ENCODE results near the gene XPO5. TPM values are rescaled to one million over a fixed set of nuclear protein-coding genes. Genes with fewer than 3 reads are reported as not detected.
"Not testable (repeated sequence)": the region's sequence is repeated elsewhere in the genome, so short reads cannot be mapped to it uniquely, and the experiment has no call there.

XPO5 gene
- total RNA-seq, 1 donor from 2014 or later: 36.5 TPM

DNA sequence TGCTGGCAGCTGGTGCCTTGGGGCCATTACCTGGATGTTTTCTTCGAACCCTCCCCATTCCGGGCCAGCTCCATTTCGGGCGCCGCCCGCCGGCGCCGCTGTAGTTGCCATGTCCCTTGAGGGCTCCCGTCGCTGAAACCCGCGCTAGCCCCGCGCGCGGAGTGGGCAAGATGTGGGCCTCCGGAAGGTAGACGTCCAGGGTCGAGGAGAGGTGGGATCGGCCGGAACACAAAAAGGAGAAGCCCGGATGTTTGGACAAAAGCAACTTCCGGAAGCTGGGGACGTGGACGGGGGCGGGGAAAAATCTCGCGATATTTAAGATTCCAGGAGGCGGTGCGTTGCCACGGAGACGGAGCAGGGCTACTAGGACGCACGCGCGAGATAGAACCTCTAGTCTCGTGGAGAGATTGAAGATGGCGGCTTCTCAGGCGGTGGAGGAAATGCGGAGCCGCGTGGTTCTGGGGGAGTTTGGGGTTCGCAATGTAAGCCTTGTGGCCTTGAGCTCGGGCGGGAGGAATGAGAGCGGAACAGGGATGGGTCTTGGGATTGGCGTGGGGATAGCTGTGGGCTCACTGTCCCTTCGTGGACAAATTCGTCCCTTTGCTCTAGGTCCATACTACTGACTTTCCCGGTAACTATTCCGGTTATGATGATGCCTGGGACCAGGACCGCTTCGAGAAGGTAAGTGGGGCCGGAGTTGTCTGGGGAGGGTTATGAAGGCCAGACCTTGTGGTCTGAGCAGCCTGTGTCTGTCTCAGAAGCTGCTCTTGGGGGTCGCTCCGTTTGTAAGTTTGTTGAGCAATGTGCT lies 58.9 kb downstream of the XPO5 start, which contains the start of the genes POLR1C and YIPF3:
POLR1C (plus strand) TSS at position 393 of the 808 bp plus-strand sequence; CDS start at position 414, 21 bp downstream.
YIPF3 (minus strand) TSS at position 230 of the 808 bp plus-strand sequence; CDS start at position 111, 119 bp downstream.
- peak; percentile 93 for ATAC-seq

GRCh38 chr6:43516367-43516696 lies 59.5 kb downstream of the XPO5 start:
- peak; percentile 7 for ATAC-seq

- ATAC-seq: no peak
These were observed 60.0 kb downstream of the XPO5 start for GRCh38 chr6:43515808-43516207.

GRCh38 chr6:43511824-43512415 lies 63.9 kb downstream of the XPO5 start:
- ATAC-seq: no peak

DNA sequence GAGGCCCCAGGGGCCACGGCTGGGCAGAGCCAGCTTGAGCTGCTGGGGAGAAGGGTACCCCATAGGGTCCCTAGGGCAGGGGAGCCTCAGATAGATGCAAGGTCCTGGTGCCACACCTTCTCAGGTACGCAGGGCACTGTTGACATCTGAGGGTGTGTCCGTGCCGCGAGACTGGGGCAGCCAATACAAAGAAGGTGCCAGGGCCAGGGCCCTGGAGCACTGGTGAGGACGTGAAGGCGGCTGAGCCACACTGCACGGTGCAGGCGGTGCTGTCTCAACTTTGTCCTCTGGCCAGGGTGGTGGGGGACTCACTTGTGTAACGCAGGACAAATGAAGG lies 65.0 kb downstream of the XPO5 start:
- ATAC-seq: peak; percentile 45

DNA sequence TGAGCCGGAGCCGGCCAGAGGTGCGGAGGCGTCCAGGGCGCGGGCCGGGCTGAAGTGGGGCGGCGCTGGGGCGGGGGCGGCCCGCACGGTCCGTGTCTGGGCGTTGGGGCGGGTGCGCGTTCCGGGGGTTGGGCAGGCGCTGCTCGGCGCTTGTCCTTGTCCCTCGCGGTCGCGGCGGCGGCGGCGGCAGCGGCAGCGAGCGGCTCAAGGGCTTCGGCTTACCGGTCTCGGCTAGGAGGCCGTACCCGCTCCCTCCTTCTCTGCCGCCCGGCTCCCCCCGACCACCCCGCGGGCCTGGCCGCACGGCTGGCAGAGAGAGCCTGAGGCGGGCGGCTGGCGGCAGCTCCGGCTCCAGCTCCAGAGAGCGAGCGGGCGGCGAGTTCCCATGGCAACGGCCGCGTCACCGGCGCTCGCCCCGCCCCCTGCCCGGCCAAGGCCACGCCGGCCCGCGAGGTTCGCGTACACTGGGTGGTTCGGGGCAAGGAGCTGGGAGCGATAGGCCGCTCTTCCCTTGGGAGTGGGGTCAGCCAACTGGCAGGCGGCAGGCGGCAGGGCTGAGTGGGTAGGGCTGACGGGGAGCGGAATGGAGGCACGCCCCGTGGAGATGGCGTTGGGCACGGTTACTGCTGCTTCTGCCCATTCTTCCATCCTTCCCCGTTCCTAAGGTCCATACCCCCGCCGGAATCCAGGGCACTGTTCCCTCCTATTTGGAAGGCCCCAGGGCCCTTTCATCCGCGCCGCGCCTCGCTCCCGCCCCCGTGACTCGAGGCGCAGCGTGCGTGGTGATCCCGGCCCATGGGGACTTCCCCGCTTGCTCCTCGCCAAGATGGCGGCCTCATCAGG lies 65.6 kb downstream of the XPO5 start, which contains the start of gene LRRC73:
LRRC73 (minus strand) TSS at position 363 of the 843 bp plus-strand sequence. CDS start 561 bp downstream, outside the sequence.
- ATAC-seq: peak; percentile 77

DNA sequence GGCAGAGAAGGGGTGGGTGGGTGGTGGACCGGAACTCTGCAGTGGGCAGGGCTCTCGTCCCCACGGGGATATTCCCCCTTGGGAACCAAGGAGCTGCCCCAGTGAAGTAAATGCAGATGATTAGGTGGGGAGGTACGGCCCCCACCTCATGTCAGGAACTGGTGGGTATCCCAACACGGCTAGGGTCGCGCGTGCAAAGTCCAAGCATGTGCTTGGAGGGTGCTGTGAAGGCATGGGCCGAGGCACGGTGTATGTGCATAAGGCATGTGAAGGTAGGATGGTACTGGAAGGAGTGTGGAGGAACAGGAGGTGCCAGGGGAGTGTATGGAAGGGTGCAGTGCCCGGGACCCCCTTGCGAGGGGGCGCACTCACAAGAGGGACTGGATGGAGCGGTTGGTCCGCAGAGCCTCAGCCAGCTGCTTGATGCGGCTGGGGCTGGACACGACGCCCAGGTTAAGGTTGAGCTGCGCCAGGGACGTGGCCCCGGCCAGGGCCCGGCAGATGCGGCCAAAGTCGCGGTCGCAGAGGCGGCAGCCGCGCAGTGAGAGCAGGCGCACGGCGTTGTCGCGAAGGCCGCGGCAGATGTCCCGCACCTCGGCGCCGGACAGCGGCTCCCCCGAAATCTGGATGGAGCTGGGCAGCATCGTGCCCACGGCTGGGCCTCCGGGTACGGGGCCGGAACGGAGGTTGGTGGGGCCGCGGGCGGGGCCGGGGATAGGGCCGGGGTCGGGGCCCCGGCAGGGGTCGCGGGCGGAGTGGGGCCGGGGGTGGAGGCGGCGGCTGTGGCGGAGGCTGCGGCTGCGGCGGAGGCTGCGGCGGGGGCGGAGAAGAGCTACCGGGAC lies 66.5 kb downstream of the XPO5 start:
- peak; percentile 4 for ATAC-seq

DNA sequence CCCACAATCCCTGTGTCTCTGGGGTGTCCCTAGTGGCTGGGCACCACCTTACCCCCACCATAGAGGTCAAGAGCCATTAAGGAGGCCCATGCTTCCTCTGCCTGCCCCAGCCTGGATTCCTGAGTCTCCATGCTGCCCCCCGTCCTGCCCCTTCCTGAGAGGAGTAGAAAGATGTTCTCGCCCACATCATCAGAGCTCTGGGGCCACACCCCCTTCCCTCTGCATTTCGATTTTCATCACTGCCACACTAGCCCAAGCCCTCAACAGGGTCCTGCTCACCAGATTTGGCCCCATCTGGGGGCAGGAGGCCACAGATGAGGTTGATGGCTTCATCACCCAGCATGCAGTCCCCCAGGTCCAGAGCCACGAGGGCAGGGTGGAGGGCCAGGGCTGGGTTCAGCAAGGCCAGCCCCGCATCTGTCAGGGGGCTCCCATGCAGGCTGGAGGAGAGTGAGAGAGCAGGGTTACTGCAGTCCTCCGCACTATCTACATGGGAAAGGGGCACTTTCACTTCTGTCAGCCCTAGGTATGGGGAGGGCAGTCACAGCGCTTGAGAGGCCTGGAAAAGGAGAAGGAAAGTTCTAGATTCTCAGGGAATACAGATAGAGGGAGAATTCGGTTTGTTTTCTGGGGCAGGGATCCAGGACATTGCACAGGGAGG lies 67.2 kb downstream of the XPO5 start:
- ATAC-seq: no peak

DNA sequence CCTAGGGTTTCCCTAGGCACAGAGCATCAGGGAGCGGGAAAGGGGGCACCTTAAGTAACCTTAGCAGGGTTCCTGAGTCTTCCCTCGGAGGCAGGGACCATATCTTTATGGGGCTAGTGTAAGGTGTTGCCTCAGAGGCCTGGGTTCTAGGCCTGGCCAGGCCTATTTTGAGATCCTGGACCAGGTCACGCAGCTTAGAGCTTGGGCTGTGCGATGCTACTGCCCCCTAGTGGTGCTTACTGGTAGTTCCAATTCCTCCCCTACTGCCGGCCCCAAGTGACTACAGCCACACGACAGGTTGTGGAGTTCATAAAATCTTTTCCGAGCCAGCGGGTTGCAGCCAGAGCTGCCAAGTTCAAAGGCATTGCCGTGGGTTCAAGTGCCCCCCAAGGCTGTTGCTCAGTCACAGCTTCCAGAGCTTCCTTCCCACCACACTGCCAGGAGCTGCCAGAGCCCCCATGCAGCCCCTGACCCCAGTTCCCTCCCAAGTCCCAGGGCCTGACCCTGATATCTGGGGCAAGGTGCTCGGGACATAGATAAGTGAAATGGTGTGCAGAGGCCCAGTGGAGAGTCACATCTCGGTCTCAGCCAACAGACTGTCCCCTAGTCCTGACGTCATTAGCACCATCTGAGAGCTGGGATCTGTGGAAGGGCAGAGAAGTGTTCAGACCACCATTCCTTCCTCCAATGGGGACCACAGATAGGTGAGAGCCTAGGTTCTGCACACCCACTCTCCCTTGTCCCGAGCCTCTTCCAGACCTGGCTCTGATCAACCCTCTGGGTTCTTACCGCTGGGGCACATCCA lies 69.0 kb downstream of the XPO5 start:
- ATAC-seq: peak; percentile 63

DNA sequence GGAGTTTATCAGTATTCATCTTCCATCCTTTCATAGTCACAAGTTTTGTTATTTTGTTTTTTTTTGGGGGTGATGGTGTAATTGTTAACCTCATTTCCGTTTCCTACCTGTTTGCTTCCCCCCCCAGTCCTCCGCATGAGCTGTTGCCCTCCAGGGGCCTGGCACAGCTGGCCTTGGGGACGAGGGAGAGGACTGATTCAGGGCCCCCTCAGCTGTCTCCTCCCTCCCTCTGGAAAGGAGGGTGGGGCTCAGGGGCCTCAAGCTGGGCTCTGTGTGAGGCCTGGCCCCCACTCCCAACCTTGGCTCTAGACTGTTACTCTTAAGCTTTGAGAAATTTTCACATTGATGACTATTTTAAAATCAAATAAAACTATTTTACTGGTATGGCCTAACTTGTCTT lies 69.7 kb downstream of the XPO5 start:
- ATAC-seq: no peak

DNA sequence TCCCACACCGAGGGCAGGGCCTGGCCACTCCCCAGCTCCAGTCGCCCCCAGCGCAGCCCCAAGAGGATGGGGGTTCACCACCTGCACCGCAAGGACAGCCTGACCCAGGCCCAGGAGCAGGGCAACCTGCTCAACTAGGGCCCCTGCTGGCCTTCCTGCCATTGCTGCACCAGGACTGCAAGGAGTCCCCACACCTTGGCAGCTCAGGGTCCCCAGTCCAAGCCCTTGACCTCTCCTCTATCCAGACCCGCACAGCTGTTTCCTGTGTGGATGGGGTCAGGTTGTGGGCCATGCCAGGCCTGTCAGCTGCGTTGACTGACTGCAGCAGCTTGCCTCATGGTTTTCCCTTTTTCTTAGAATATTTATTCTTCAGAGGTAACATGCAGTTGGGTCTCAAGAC lies 70.1 kb downstream of the XPO5 start:
- ATAC-seq: no peak

DNA sequence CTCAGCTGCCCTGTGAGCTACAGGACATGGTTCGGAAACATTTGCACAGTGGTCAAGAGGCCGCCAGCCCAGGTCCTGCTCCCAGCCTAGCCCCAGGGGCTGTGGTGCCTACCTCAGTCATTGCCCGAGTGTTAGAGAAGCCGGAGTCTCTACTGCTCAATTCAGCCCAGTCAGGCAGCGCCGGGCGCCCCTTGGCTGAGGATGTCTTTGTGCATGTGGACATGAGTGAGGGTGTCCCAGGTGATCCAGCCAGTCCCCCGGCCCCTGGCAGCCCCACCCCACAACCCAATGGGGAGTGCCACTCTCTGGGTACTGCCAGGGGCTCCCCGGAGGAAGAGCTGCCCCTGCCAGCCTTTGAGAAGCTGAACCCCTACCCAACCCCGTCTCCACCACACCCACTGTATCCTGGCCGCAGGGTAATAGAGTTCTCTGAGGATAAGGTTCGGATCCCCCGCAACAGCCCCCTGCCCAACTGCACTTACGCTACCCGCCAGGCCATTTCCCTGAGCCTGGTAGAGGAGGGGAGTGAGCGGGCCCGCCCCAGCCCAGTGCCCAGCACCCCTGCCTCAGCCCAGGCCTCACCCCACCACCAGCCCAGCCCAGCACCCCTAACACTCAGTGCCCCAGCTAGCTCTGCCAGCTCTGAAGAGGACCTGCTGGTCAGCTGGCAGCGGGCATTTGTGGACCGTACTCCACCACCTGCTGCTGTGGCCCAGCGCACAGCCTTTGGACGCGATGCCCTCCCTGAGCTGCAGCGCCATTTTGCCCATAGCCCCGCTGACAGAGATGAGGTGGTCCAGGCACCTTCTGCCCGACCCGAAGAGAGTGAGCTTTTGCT lies 70.9 kb downstream of the XPO5 start:
- no peak for ATAC-seq

- ATAC-seq: no peak
These were observed 72.4 kb downstream of the XPO5 start for GRCh38 chr6:43503443-43503842.

- ATAC-seq: no peak
These were observed 73.2 kb downstream of the XPO5 start for GRCh38 chr6:43502666-43503065.

DNA sequence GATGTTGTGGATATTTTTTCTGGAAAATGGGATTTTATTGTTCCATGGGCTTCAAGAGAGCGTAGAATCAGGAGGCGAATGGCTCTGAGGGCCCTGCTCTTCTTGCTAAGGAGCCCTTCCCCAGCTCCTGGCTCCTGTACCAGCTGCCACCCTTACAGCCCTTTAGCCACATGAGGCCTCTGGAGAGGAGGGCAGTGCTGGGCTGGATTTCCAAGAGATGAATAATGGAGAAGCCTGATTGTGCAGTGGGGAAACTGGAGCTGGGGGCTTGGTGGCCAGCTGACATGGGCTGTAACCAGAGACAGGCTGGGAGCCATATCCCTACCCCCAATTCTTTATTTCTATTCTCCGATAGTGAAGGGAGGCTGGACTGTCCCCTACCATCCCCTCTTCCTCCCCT lies 74.9 kb downstream of the XPO5 start:
- ATAC-seq: no peak

- no peak for ATAC-seq
These were observed 76.6 kb downstream of the XPO5 start for GRCh38 chr6:43499028-43499815.

DNA sequence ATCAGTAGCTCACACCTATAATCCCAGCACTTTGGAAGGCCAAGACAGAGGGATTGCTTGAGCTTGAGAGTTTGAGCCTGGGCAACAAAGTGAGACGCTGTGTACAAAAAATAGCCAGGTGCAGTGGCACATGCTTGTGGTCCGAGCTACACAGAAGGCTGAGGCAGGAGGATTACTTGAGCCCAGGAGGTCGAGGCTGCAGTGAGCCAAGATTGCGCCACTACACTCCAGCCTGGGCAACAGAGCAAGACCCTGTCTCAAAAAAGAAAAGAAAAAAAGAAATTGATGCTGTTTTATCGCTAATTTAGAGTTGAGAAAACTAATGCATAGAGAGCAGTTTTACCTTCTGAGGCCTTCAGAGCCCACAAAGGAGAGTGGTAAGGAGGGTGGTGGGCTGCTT lies 77.5 kb downstream of the XPO5 start:
- not testable (repeated sequence) for ATAC-seq

GRCh38 chr6:43497689-43498088 lies 78.1 kb downstream of the XPO5 start:
- no peak for ATAC-seq

GRCh38 chr6:43497129-43497396 lies 78.8 kb downstream of the XPO5 start:
- ATAC-seq: no peak

All from esophagus mucosa (tissue), 1 donor.